ENCODE measurements around the gene LMX1B. TPM values are rescaled to one million over a fixed set of nuclear protein-coding genes. Genes with fewer than 3 reads are reported as not detected.

The LMX1B gene
- total RNA-seq, 1 donor from 2014 or later, result 0.27 TPM

- Mint-ChIP-seq H3K4me3 (ENCODE audit: unreplicated experiment) (no peak overlapping the region), H3K36me3 (ENCODE audit: unreplicated experiment) (no peaks in the 10 kb centered on the region), H3K4me1 (ENCODE audit: unreplicated experiment) (no peaks in the 10 kb centered on the region), H3K27me3 (ENCODE audit: unreplicated experiment) (peaks cover 65% of the 10 kb centered on the region), H3K27ac (ENCODE audit: unreplicated experiment) (no peak overlapping the region), H3K9me3 (ENCODE audit: unreplicated experiment) (no peaks in the 10 kb centered on the region)
- no peak for TF ChIP-seq CTCF (IDR thresholded peaks at IDR 0.05)
- DNase-seq (ENCODE audit: extremely low spot score, unreplicated experiment), result no peak
Measured at GRCh38 chr9:126643945-126644527, 30.3 kb downstream of the LMX1B start.

GRCh38 chr9:126646162-126646561 is 32.4 kb downstream of the LMX1B start:
- H3K27ac Mint-ChIP-seq (ENCODE audit: unreplicated experiment), result no peak overlapping the region
- H3K27me3 Mint-ChIP-seq (ENCODE audit: unreplicated experiment), result peaks cover 76% of the 10 kb centered on the region
- no peak for TF ChIP-seq CTCF (IDR thresholded peaks at IDR 0.05)
- peaks cover 2% of the 10 kb centered on the region for H3K4me1 Mint-ChIP-seq (ENCODE audit: unreplicated experiment)
- no peak for DNase-seq (ENCODE audit: extremely low spot score, unreplicated experiment)
- no peaks in the 10 kb centered on the region for H3K9me3 Mint-ChIP-seq (ENCODE audit: unreplicated experiment)
- H3K4me3 Mint-ChIP-seq (ENCODE audit: unreplicated experiment), result no peak overlapping the region
- no peaks in the 10 kb centered on the region for H3K36me3 Mint-ChIP-seq (ENCODE audit: unreplicated experiment)

GRCh38 chr9:126647585-126648411 is 34.1 kb downstream of the LMX1B start:
- no peak overlapping the region for H3K4me3 Mint-ChIP-seq (ENCODE audit: unreplicated experiment)
- no peak for TF ChIP-seq CTCF (IDR thresholded peaks at IDR 0.05)
- no peaks in the 10 kb centered on the region for H3K36me3 Mint-ChIP-seq (ENCODE audit: unreplicated experiment)
- peaks cover 68% of the 10 kb centered on the region for H3K27me3 Mint-ChIP-seq (ENCODE audit: unreplicated experiment)
- H3K4me1 Mint-ChIP-seq (ENCODE audit: unreplicated experiment), result peaks cover 2% of the 10 kb centered on the region
- H3K27ac Mint-ChIP-seq (ENCODE audit: unreplicated experiment), result no peak overlapping the region
- DNase-seq (ENCODE audit: extremely low spot score, unreplicated experiment), result no peak
- no peaks in the 10 kb centered on the region for H3K9me3 Mint-ChIP-seq (ENCODE audit: unreplicated experiment)

GRCh38 chr9:126649477-126649876 is 35.7 kb downstream of the LMX1B start:
- Mint-ChIP-seq H3K4me1 (ENCODE audit: unreplicated experiment) (peaks cover 2% of the 10 kb centered on the region), H3K27ac (ENCODE audit: unreplicated experiment) (no peak overlapping the region), H3K9me3 (ENCODE audit: unreplicated experiment) (no peaks in the 10 kb centered on the region), H3K36me3 (ENCODE audit: unreplicated experiment) (no peaks in the 10 kb centered on the region), H3K4me3 (ENCODE audit: unreplicated experiment) (no peak overlapping the region), H3K27me3 (ENCODE audit: unreplicated experiment) (peaks cover 73% of the 10 kb centered on the region)
- TF ChIP-seq CTCF (IDR thresholded peaks at IDR 0.05), result no peak
- no peak for DNase-seq (ENCODE audit: extremely low spot score, unreplicated experiment)

Measured in osteocyte (in vitro differentiated cells).